Stimulated activated effector memory CD8-positive, alpha-beta T cell treated with anti-CD3 and anti-CD28 coated beads, Interleukin-12 subunit alpha, Interleukin-12 subunit beta, amount 100 ng/mL, for 72 hours (primary cell): ENCODE results near the gene PPP4R3A.
A peak's percentile ranks its signal among the peaks of the same experiment; 100 is the strongest.
"Not testable (repeated sequence)": the region's sequence is repeated elsewhere in the genome, so short reads cannot be mapped to it uniquely, and the experiment has no call there.

ENCODE experiments used
- ATAC-seq: fragments of 150-1000 bp; cut with Tn5 transposase; 2 replicates; pipeline ENCODE4 v1.10.0; 2021
- DNase-seq, 2 donors: peaks; one replicate each; pipeline ENCODE4 v3.0.0; 2021 to 2022; ENCODE audit warnings: low spot score in 2 of 2
- H3K27ac Mint-ChIP-seq: one replicate; pipeline ENCODE4 v1.8.0; 2022; ENCODE audit warnings: mild to moderate bottlenecking, mixed read lengths
- H3K36me3 Mint-ChIP-seq: one replicate; pipeline ENCODE4 v1.8.0; 2022; ENCODE audit warnings: mild to moderate bottlenecking, mixed read lengths
- H3K4me1 Mint-ChIP-seq: one replicate; pipeline ENCODE4 v1.8.0; 2022; ENCODE audit warnings: mixed read lengths
- H3K4me3 Mint-ChIP-seq: one replicate; pipeline ENCODE4 v1.8.0; 2022; ENCODE audit warnings: mild to moderate bottlenecking, mixed read lengths
- H3K9me3 Mint-ChIP-seq: one replicate; pipeline ENCODE4 v1.8.0; 2022; ENCODE audit warnings: mixed read lengths

Gene PPP4R3A

DNA sequence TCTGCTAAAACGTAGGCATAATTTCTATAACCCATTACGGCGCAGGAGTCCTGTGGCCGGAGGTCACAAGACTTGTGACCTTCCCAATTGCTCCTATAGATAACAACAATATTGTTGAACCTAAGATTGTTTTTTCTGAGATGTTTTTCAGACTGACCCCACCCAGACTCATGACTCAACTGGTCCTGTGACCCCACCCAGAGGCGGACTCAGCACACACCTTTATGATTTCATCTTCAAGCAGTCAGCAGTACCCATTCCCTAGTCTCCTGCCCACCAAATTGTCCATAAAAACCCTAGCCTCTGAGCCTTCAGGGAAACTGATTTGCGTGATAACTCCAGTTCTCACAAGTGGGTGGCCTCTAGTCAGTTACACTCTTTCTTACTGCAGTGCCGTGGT, 5.9 kb upstream of the PPP4R3A start:
- no peaks in the 10 kb centered on the region for H3K9me3 Mint-ChIP-seq
- H3K27ac Mint-ChIP-seq = no peak overlapping the region
- DNase-seq = no peak
- no peak overlapping the region for H3K4me3 Mint-ChIP-seq
- no peaks in the 10 kb centered on the region for H3K36me3 Mint-ChIP-seq
- no peak for ATAC-seq
- H3K4me1 Mint-ChIP-seq = no peaks in the 10 kb centered on the region

DNA sequence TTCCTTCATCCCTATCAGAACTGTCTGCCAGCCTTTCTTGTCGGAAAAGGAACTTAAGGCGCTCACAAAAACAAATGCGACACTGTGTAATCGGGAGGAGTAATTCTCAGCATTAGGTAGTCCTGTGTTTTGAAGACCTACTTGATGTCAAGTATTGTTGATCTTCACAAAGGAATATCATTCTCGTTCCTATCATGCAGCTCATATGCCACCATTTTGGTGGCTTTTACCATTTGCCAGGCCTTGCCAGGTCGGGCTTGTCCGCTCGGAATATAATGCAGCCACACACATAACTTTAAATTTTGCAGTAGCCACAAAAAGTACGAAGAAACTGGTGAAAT, 903 bp upstream of the PPP4R3A start:
- Mint-ChIP-seq H3K4me1 (peaks cover 6% of the 10 kb centered on the region), H3K36me3 (peaks cover 42% of the 10 kb centered on the region), H3K4me3 (peak overlapping the region; percentile 96), H3K27ac (peak overlapping the region; percentile 100), H3K9me3 (no peaks in the 10 kb centered on the region)
- ATAC-seq = no peak
- no peak for DNase-seq

DNA sequence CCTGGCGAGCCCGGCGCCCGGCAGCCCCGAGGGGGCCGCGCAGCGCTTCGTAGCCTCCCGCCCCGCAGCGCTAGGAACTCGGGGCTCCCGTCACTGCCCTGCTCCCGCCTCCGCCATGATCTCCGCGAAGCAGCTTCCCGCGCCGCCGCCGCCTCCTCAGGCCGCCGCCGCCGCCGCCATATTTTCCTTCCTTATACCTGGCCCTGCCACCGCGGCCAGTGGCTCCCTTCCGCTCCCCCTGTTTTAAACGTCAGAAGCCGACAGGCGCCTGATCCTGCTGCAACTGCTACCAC, 286 bp downstream of the PPP4R3A start:
- Mint-ChIP-seq H3K36me3 (peaks cover 54% of the 10 kb centered on the region), H3K9me3 (no peaks in the 10 kb centered on the region), H3K4me3 (peak overlapping the region; percentile 96), H3K27ac (peak overlapping the region; percentile 100), H3K4me1 (peaks cover 14% of the 10 kb centered on the region)
- ATAC-seq (peak; percentile 49), DNase-seq (no peak)

DNA sequence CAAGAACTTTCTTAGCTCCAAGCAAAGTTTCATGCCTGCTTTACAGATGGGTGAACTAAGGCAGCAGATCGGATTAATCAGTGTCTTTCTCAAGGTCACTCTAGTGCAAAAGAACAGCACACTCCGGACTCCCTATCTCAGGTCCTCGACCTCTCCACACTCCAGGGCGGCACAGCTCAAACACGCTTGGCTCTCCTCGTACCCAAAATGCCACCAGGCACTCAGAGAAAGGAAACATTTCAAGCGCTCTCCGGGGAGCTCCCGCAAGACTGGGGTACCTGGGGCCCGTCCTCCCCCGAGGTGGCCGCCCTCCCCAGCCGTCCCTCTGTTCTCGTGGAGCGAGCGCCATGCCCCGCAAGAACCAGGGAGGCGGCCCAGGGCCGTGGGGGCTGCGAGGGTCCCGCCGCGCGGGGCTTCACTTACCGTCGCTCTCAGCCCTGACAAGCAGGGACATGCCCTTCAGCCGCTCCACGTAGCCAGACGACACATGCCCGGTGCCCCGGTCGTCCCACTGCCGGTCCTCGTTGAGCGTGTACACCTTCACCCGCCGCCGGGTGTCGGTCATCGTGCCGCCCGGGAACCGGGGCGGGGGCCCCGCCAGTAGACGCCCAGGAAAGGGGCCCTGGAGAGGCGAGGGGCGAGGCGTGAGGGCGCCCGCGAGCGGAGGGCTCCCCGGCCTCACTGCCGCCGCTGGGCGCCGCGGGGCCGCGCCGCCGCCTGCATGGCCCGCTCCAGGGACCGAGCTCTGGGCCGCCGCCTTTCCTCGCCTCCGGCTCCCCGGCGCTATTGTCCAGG, 830 bp downstream of the PPP4R3A start:
- peak; percentile 9 for ATAC-seq
- Mint-ChIP-seq H3K4me1 (peaks cover 18% of the 10 kb centered on the region), H3K4me3 (peak overlapping the region; percentile 96), H3K9me3 (no peaks in the 10 kb centered on the region), H3K27ac (peak overlapping the region; percentile 100), H3K36me3 (peaks cover 59% of the 10 kb centered on the region)
- peak; percentile 40 to 82 for DNase-seq

DNA sequence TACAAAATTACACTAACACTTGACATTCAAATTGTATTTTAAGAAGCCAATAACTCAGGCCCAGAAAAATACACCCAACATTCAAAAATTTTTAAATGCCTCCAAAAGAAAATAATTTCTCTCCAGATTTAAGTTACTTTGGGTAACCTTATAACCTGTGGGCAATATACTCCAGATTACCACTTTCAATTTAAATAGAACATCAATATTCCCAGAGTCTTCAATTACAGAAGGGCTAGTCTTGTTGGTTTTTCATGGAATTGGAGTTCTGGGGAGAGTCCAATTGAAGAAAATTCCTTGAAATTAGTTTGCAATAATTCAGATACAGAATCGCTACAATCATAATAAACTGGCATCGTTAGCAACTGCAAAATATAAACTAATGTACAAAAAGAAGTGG, 2.0 kb downstream of the PPP4R3A start:
- H3K27ac Mint-ChIP-seq = peak overlapping the region; percentile 100
- H3K36me3 Mint-ChIP-seq = peaks cover 71% of the 10 kb centered on the region
- DNase-seq (no peak), ATAC-seq (no peak)
- H3K4me3 Mint-ChIP-seq = peak overlapping the region; percentile 96
- H3K4me1 Mint-ChIP-seq = peaks cover 25% of the 10 kb centered on the region
- H3K9me3 Mint-ChIP-seq = no peaks in the 10 kb centered on the region

DNA sequence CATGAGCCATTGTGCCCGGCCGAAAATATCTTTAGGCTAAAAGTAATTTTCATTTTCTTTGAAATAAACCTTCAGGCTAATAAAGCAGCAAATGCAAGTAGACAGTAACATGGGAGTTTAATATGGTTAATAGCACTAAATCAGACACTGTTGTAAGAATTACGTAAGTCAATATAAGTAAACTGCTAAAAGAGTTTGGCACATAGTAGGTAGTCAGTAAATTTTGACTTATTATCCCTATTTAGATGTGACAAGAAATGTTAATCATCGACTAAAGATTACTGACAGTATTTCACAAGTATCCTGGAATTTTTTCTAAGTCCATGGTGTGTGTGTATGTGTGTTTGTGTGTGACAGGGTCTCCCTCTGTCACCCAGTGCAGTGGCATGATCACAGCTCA, 3.9 kb downstream of the PPP4R3A start:
- Mint-ChIP-seq H3K4me3 (peak overlapping the region; percentile 45), H3K36me3 (peaks cover 90% of the 10 kb centered on the region), H3K27ac (no peak overlapping the region), H3K9me3 (no peaks in the 10 kb centered on the region), H3K4me1 (peaks cover 36% of the 10 kb centered on the region)
- ATAC-seq (no peak), DNase-seq (no peak)

DNA sequence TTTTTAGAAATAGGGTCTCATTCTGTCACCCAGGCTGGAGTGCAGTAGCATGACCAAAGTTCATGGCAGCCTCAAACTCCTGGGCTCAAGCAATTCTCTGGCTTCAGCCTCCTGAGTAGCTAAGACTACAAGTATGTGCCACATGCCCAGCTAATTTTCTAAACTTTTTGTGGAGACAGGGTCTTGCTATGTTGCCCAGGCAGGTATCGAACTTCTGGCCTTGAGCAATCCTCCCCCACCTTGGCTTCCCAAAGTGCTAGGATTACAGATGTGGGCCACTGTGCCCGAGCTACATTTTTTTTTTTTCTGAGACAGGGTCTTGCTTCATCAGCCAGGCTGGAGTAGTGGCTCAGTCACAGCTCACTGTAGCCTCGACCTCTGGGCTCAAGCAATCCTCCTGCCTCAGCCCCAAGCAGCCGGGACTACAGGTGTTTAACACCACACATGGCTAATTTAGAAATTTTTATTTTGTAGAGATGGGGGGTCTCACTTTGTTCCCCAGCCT, 7.1 kb downstream of the PPP4R3A start:
- peaks cover 49% of the 10 kb centered on the region for H3K4me1 Mint-ChIP-seq
- DNase-seq = no peak
- H3K27ac Mint-ChIP-seq = peak overlapping the region; percentile 54
- no peak overlapping the region for H3K4me3 Mint-ChIP-seq
- no peak for ATAC-seq
- no peaks in the 10 kb centered on the region for H3K9me3 Mint-ChIP-seq
- peaks cover 97% of the 10 kb centered on the region for H3K36me3 Mint-ChIP-seq

DNA sequence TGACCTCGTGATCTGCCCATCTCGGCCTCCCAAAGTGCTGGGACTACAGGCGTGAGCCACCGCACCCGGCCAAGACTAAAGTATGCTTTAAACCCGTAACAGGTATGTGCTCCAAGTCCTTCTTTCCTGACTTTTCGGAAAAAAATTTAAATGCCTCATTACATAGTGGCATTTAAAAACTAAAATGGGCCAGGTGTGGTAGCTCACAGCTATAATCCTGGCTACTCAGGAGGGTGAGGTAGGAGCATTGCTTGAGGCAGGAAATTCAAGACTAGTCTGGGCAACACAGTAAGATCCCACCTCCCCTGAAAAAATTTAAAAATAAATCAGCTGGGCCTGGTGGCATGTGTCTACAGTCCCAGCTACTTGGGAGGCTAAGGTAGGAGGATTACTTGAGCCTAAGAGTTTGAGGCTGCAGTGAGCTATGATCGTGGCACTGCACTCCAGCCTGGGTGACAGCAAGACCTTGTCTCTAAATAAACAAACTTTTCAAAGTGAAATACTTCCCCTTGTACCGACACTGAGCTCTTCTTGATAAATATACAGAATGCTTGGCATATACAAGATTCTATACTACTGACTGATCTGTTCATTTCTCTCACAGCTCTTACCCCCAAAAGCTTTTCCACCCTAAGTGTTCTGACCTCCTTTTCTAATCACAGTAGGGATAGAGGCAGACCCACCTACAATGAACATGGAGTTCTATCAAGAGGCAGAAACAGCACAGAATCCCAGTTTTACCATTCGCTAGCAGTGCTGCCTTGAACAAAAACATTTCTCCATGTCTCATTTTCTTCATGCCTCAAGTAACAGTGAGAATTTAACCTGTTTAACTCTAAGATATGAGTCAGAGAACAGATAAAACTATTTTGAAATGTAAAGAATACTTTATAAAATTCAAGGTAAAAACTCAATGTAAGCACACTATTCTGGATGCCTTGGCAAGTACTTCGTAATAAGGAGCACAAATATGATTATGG, 7.9 kb downstream of the PPP4R3A start:
- Mint-ChIP-seq H3K4me1 (peaks cover 58% of the 10 kb centered on the region), H3K9me3 (no peaks in the 10 kb centered on the region), H3K4me3 (no peak overlapping the region), H3K36me3 (peaks cover 98% of the 10 kb centered on the region), H3K27ac (peak overlapping the region; percentile 23)
- no peak for DNase-seq
- ATAC-seq = no peak

DNA sequence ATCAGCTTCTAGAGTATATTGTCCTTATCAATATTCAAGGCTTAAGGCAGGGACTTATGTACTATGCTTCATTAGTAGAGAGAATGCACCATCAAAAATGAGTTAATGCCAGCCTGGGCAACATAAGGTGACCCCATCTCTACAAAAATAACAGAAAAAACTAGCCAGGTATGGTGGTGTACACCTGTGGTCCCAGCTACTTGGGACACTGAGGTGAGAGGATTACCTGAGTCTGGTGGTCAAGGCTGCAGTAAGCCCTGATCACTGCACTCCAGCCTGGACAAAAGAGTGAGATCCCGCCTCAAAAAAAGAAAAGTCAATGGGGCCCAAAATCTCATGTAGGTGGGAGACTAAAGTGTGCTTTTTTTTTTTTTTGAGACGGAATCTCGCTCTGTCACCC, 8.8 kb downstream of the PPP4R3A start:
- Mint-ChIP-seq H3K4me1 (peaks cover 61% of the 10 kb centered on the region), H3K9me3 (no peaks in the 10 kb centered on the region), H3K36me3 (peaks cover 93% of the 10 kb centered on the region), H3K4me3 (no peak overlapping the region), H3K27ac (peak overlapping the region; percentile 10)
- peak in 1 of 2 donors; percentile 32 for DNase-seq
- no peak for ATAC-seq

DNA sequence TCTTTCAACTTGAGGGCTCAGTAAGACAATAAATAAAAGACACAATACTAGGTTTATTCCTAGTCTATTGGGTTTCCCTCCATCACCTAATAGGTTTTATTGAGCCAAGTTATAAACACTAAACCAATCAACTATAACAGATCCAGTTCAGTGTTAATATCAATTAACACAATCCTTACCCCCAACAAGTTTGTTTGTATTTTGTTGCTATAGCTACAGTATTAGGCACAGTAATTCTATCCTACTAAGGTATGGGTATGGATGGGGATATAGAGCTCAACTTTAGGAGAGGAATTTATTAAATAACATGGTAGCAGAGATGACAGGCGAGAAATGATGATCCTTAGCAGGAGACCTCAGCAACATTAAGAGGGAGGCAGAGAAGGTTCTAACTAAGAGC, 13.3 kb downstream of the PPP4R3A start:
- Mint-ChIP-seq H3K9me3 (no peaks in the 10 kb centered on the region), H3K36me3 (peaks cover 66% of the 10 kb centered on the region), H3K4me1 (peaks cover 74% of the 10 kb centered on the region), H3K27ac (peak overlapping the region; percentile 44), H3K4me3 (peak overlapping the region; percentile 44)
- no peak for DNase-seq
- ATAC-seq = no peak

DNA sequence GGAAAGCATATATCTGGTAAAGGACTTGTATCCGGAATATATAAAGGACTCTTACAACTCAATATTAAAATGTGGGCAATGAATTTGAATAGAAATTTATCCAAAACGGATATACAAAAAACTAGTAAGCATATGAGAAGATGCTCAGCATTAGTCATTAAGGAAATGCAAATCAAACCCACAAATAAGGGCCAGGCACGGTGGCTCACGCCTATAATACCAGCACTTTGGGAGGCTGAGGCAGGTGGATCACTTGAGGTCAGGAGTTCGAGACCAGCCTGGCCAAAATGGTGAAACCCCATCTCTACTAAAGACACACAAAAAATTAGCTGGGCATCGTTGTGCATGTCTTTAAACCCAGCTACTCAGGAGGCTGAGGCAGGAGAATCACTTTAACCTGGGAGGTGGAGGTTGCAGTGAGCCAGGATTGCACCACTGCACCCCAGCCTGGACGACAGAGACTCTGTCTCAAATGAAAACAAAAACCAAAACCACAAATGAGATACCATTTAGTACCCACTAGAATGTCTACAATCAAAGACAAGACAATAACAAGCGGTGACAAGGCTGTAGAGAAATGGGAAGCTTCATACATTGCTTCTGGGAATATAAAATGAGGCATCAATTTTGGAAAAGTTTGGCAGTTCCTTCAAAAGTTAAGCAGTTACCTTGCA, 15.6 kb downstream of the PPP4R3A start:
- Mint-ChIP-seq H3K4me3 (peak overlapping the region; percentile 44), H3K36me3 (peaks cover 65% of the 10 kb centered on the region), H3K4me1 (peaks cover 63% of the 10 kb centered on the region), H3K27ac (peak overlapping the region; percentile 44)
- ATAC-seq = peak; percentile 96
- DNase-seq, H3K9me3 Mint-ChIP-seq: not testable (repeated sequence)

DNA sequence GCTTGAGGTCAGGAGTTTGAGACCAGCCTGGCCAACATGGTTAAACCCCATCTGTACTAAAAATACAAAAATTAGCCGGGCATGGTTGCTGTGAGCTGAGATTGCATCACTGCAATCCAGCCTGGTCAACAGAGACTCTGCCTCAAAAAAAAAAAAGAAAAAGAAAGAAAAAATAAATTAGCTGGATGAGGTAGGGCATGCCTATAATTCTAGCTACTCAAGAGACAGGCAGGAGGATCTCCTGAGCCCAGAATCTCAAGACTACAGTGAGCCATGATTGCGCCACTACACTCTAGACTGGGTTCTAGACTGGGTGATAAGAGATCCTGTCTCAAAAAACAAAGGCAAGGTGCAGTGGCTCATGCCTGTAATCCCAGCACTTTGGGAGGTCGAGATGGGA, 16.9 kb downstream of the PPP4R3A start:
- Mint-ChIP-seq H3K9me3 (no peaks in the 10 kb centered on the region), H3K36me3 (peaks cover 66% of the 10 kb centered on the region), H3K27ac (peak overlapping the region; percentile 51), H3K4me3 (no peak overlapping the region), H3K4me1 (peaks cover 58% of the 10 kb centered on the region)
- ATAC-seq (no peak), DNase-seq (no peak)

DNA sequence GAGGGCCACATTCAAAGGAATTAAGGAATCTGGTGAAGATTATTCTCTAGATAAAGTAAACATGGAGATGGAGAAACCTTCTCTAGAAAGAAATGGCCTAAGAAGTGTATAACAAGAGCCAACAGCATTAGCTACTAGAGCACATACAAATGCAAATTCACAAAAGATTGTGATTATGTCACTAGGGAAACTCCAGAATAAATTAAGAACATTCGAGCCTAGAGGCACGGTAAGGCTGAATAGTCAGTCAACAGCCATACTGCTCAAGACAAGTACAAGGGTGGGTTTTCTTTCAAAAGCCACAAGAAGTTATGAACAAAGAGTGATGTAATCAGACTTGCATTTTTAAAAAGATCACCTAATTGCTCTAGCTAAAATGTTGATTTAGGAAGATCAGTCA, 25.4 kb downstream of the PPP4R3A start:
- ATAC-seq (peak; percentile 79), DNase-seq (no peak)
- Mint-ChIP-seq H3K27ac (peak overlapping the region; percentile 37), H3K36me3 (peaks cover 100% of the 10 kb centered on the region), H3K4me3 (no peak overlapping the region), H3K4me1 (peaks cover 31% of the 10 kb centered on the region), H3K9me3 (no peaks in the 10 kb centered on the region)

DNA sequence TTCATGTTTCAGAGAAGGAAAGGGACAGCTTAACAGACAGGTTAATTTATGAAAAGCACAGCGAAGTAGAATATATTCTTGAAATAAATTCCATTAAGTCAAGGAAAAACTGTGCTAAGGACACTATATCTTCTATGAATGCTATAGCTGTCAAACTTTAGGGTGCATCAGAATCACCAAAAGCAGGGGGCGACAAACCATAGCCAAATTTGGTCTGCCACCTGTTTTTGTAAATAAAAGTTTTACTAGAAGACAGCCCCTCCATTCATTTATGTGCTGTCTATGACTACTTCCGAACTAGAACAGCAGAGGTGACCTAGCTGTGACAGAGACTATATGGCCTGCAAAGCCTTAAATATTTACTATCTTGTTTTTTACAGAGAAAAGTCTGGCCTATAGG, 25.9 kb downstream of the PPP4R3A start:
- Mint-ChIP-seq H3K4me3 (no peak overlapping the region), H3K27ac (peak overlapping the region; percentile 37), H3K9me3 (no peaks in the 10 kb centered on the region), H3K36me3 (peaks cover 100% of the 10 kb centered on the region), H3K4me1 (peaks cover 31% of the 10 kb centered on the region)
- DNase-seq = no peak
- no peak for ATAC-seq

DNA sequence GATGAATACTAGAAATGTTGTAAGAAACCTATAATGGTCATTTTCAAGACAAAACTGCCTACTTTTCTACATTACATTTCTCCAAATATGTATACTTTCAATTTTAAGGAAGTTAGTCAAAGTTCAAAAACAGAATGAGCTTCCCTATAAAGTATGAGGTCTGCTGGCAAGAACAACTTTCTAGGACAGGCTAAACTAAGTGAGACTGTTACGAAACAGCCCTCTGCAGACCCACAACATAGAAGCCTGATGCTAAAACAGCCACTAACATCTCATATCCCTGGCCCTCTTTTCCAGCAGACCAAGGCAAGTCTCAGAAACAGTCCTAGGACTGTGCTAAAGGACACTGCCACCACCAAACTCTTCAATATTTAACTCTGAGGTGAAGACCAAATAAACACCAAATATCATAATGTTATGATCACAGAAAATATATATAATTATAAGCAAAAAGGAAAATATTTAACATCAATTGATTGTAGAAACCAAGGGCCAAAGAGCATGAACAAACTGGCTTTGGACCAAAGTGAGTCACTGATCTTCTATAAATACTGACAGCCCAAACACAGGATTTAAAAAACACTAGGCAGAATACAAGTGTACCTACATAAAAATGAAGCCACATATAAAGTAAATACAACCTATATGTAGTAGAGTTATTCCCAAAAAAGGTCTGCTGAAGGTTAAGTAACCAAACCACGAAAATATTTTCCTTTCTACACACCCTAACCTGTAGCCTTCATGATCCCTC, 27.7 kb downstream of the PPP4R3A start:
- peaks cover 47% of the 10 kb centered on the region for H3K4me1 Mint-ChIP-seq
- H3K4me3 Mint-ChIP-seq = no peak overlapping the region
- peak overlapping the region; percentile 32 for H3K27ac Mint-ChIP-seq
- ATAC-seq = no peak
- DNase-seq = no peak
- H3K36me3 Mint-ChIP-seq = peaks cover 100% of the 10 kb centered on the region
- no peaks in the 10 kb centered on the region for H3K9me3 Mint-ChIP-seq
